Naive thymus-derived CD4-positive, alpha-beta T cell (primary cell): ENCODE measurements around the gene CLASRP. TPM values are rescaled to one million over a fixed set of nuclear protein-coding genes. Genes with fewer than 3 reads are reported as not detected.

ENCODE experiments used
- ATAC-seq: fragments of 150-1000 bp; cut with Tn5 transposase; 2 replicates; pipeline ENCODE4 v1.10.0; 2021; ENCODE audit warnings: mild to moderate bottlenecking, moderate library complexity
- CTCF ChIA-PET: fragments of 350-600 bp; sonication (Branson Sonifier 250); formaldehyde crosslinking; loops from one replicate; lab custom pipeline; 2021; ENCODE audit warnings: antibody characterized with exemption; lab: Charles Lee
- POLR2A ChIA-PET: fragments of 350-600 bp; sonication (Branson Sonifier 250); formaldehyde crosslinking; loops from one replicate; lab custom pipeline; 2021; ENCODE audit warnings: antibody characterized with exemption, inconsistent platforms; lab: Charles Lee
- DNase-seq, 9 donors: peaks; one replicate each; pipeline versions ENCODE4 v3.0.0 to v3.0.0-alpha.2; 2020 to 2022; ENCODE audit warnings: mixed read lengths in 1 of 9
- H3K27ac ChIP-seq: one replicate; pipeline ENCODE4 v1.7.0; 2013; ENCODE audit warnings: mild to moderate bottlenecking, low read depth, low read length, moderate library complexity
- H3K27me3 ChIP-seq, 2 donors: one replicate each; pipeline ENCODE4 v1.7.0; 2013; ENCODE audit warnings: low read length in 2 of 2, mild to moderate bottlenecking in 2 of 2, moderate library complexity in 2 of 2; ENCODE audit not compliant: control insufficient read depth in 2 of 2, insufficient read depth in 2 of 2
- H3K36me3 ChIP-seq, 3 experiments: 1 replicate in 2 of 3; 2 replicates in 1 of 3; pipeline ENCODE4 v1.7.0; 2013; ENCODE audit warnings: low read length in 3 of 3, mild to moderate bottlenecking in 3 of 3, moderate library complexity in 1 of 3; ENCODE audit not compliant: insufficient read depth in 3 of 3, control insufficient read depth in 2 of 3
- H3K4me1 ChIP-seq, 2 donors: one replicate each; pipeline ENCODE4 v1.7.0; 2013; ENCODE audit warnings: low read length in 2 of 2, mild to moderate bottlenecking in 2 of 2, moderate library complexity in 1 of 2; ENCODE audit not compliant: control insufficient read depth in 2 of 2, insufficient read depth in 2 of 2
- H3K4me3 ChIP-seq: 2 replicates; pipeline ENCODE4 v1.7.0; 2013; ENCODE audit warnings: mild to moderate bottlenecking, low read length
- H3K9me3 ChIP-seq, 3 experiments: 1 replicate in 2 of 3; 2 replicates in 1 of 3; pipeline ENCODE4 v1.7.0; 2013; ENCODE audit warnings: low read length in 3 of 3; ENCODE audit not compliant: control insufficient read depth in 2 of 3
- H3K27ac Mint-ChIP-seq, 9 donors: one replicate each; pipeline ENCODE4 v1.8.0; 2020 to 2022; ENCODE audit warnings: mixed read lengths in 9 of 9, mild to moderate bottlenecking in 8 of 9, moderate library complexity in 5 of 9, inconsistent platforms in 2 of 9
- H3K27me3 Mint-ChIP-seq, 5 donors: one replicate each; pipeline ENCODE4 v1.8.0; 2021 to 2022; ENCODE audit warnings: mixed read lengths in 5 of 5, mild to moderate bottlenecking in 1 of 5
- H3K36me3 Mint-ChIP-seq, 5 donors: one replicate each; pipeline ENCODE4 v1.8.0; 2020 to 2022; ENCODE audit warnings: mixed read lengths in 5 of 5, mild to moderate bottlenecking in 3 of 5, inconsistent platforms in 1 of 5
- H3K4me1 Mint-ChIP-seq, 7 donors: one replicate each; pipeline ENCODE4 v1.8.0; 2020 to 2022; ENCODE audit warnings: mixed read lengths in 7 of 7, mild to moderate bottlenecking in 3 of 7, inconsistent platforms in 1 of 7
- H3K4me3 Mint-ChIP-seq, 10 donors: one replicate each; pipeline ENCODE4 v1.8.0; 2020 to 2022; ENCODE audit warnings: mild to moderate bottlenecking in 10 of 10, mixed read lengths in 10 of 10, moderate library complexity in 6 of 10, inconsistent platforms in 2 of 10
- H3K9me3 Mint-ChIP-seq, 11 donors: one replicate each; pipeline ENCODE4 v1.8.0; 2020 to 2022; ENCODE audit warnings: mixed read lengths in 11 of 11, mild to moderate bottlenecking in 4 of 11, inconsistent platforms in 1 of 11, moderate library complexity in 1 of 11
- intact Hi-C, 2 donors: fragments of 100-400 bp; cut with micrococcal nuclease; formaldehyde crosslinking; loops; one replicate each; pipeline ENCODE4 v1.15.1; 2023
- polyA plus RNA-seq, 2 donors: library from polyadenylated mRNA; unstranded; fragments of 300-500 nt; fragmentation: Illumina TruSeq; gene quantifications; one replicate each; pipeline ENCODE4 v1.2.3, GENCODE V29; 2021
- total RNA-seq, 6 experiments: library from RNA in 5 of 6; stranded (reverse) in 5 of 6; gene quantifications; 1 replicate in 5 of 6; 2 replicates in 1 of 6; pipeline ENCODE4 v1.2.3 and lab custom pipeline; 2021 to 2026

Gene CLASRP
- total and polyA plus RNA-seq, 7 experiments from 2014 or later: 3.6 to 185 (median 152) TPM

DNA sequence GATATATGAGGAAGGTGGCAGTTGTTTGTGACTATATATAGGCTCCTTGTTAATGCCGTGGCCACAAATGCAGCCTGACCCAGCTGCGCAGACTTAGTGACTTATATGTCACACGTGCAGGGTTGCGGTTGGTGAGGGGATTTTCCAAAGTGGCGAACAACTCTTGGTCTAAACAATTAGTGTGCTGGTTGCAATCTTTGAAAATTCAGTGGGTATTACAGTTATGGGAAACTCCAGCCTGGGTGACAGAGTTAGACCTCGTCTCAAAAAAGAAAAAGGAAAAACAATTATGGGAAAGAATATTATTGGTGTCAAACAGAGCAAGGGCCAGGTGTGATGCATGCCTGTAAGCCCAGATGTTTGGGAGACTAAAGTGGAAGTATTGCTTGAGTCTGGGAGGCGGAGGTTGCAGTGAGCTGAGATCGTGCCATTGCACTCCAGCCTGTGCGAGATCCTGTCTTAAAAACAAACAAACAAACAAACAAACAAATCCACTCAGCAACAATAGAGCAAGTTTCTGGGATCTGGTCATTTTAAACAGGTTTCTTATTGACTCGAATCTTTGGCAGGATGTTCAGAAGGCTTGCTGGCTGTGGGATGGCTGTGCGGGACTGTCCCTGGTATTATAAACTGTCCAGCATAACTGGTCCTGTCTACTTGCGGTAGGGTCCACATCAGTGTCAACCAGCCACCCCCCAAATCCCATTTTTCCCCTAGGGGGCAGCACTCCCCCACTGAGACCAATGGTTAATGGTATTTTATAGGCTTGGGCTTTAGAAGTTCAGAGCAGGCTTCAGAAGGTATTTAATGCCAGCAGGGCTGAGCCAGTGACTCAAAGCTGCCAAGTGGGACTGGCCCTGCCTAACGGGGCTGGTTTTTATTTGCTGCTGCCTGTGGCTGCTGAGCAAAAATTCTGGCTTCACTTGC, 22.2 kb upstream of the CLASRP start:
- intact Hi-C loops: loop anchor here (1.0 to 5.0 kb wide), 5 partner anchors 30 to 232 kb away; partner anchors contain the start of genes BLOC1S3 (in 1 of the 2) and TRAPPC6A (in 1 of the 2)
- peak; percentile 81 for ATAC-seq
- peaks cover 0 to 9% (median 0%) of the 10 kb centered on the region in 7 donors for H3K4me1 Mint-ChIP-seq
- peak overlapping the region in 1 of 10 donors; percentile 25 for H3K4me3 Mint-ChIP-seq
- Histone ChIP-seq H3K4me1 (peaks cover 0 to 11% of the 10 kb centered on the region in 2 donors), H3K9me3 (no peaks in the 10 kb centered on the region), H3K27me3 (no peaks in the 10 kb centered on the region), H3K27ac (peak overlapping the region; percentile 40), H3K4me3 (peak overlapping the region; percentile 4), H3K36me3 (peaks cover 0 to 19% (median 0%) of the 10 kb centered on the region in 3 experiments)
- CTCF ChIA-PET: no interaction called here
- POLR2A ChIA-PET: no interaction called here
- no peaks in the 10 kb centered on the region for H3K9me3 Mint-ChIP-seq
- H3K27ac Mint-ChIP-seq: peak overlapping the region; percentile 23 to 89 (median 54)
- H3K27me3 Mint-ChIP-seq: no peaks in the 10 kb centered on the region
- peak; percentile 28 to 75 (median 61) for DNase-seq
- peaks cover 4 to 15% (median 4%) of the 10 kb centered on the region in 5 donors for H3K36me3 Mint-ChIP-seq

DNA sequence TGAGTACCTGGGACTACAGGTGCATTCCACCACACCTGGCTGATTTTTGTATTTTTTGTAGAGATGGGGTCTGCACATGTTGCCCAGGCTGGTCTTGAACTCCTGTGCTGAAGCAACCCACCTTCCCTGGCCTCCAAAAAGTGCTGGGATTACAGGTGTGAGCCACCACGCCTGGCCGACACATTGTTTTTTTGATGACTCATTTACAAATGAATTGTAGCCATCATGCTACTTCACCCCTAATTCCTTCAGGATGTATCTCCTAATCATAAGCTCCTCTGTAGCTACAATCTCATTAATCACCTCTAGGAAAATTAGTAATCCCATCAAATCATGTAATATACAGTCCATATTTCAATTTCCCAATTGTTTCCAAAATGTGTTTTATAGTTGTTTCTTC, 19.7 kb upstream of the CLASRP start:
- H3K27me3 Mint-ChIP-seq: no peaks in the 10 kb centered on the region
- peak overlapping the region in 1 of 9 donors; percentile 60 for H3K27ac Mint-ChIP-seq
- peaks cover 0 to 9% (median 0%) of the 10 kb centered on the region in 7 donors for H3K4me1 Mint-ChIP-seq
- DNase-seq (no peak), ATAC-seq (no peak)
- H3K4me3 Mint-ChIP-seq: no peak overlapping the region
- Histone ChIP-seq H3K4me1 (peaks cover 0 to 11% of the 10 kb centered on the region in 2 donors), H3K36me3 (peaks cover 0 to 17% (median 0%) of the 10 kb centered on the region in 3 experiments), H3K27ac (no peak overlapping the region), H3K9me3 (no peaks in the 10 kb centered on the region), H3K27me3 (no peaks in the 10 kb centered on the region), H3K4me3 (no peak overlapping the region)
- ChIA-PET CTCF (interaction anchor here (0.6 to 1.3 kb wide), 3 partner anchors 67 to 348 kb away, joined by 3 to 9 read pairs (median 3); no protein-coding TSS in a partner anchor), POLR2A (interaction anchor here (0.6 kb wide), 1 partner anchor 24 kb away, joined by 4 read pairs; no protein-coding TSS in a partner anchor)
- peaks cover 4 to 14% (median 4%) of the 10 kb centered on the region in 5 donors for H3K36me3 Mint-ChIP-seq
- intact Hi-C loops: loop anchor here in 1 of 2 donors (5.0 kb wide), 1 partner anchor 158 kb away; the partner anchor contains the start of genes BLOC1S3 and TRAPPC6A
- no peaks in the 10 kb centered on the region for H3K9me3 Mint-ChIP-seq

DNA sequence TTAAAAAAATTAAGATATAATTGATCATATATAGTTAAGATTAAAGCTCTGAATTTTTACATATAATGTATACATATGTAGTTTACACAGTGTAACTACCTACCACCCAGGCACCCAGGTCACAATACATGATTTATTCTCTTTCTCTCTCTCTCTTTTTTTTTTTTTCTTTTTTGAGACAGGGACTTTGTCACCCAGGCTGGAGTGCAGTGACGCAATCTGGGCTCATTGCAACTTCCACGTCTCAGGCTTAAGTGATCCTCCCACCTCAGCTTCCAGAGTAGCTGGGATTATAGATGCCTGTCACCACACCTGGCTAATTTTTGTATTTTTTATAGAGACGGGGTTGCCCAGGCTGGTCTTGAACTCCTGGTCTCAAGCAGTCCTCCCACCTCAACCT, 18.8 kb upstream of the CLASRP start:
- Histone ChIP-seq H3K4me3 (no peak overlapping the region), H3K9me3 (no peaks in the 10 kb centered on the region), H3K27ac (no peak overlapping the region), H3K27me3 (no peaks in the 10 kb centered on the region), H3K36me3 (peaks cover 0 to 15% (median 0%) of the 10 kb centered on the region in 3 experiments), H3K4me1 (peaks cover 0 to 11% of the 10 kb centered on the region in 2 donors)
- intact Hi-C loops: no loop called here
- peaks cover 4 to 16% (median 4%) of the 10 kb centered on the region in 5 donors for H3K36me3 Mint-ChIP-seq
- ChIA-PET POLR2A (no interaction called here), CTCF (interaction anchor here (0.6 to 1.3 kb wide), 2 partner anchors 21 to 167 kb away, joined by 3 read pairs; no protein-coding TSS in a partner anchor)
- H3K4me3 Mint-ChIP-seq: no peak overlapping the region
- ATAC-seq (no peak), DNase-seq (no peak)
- no peaks in the 10 kb centered on the region for H3K27me3 Mint-ChIP-seq
- H3K4me1 Mint-ChIP-seq: peaks cover 0 to 9% (median 0%) of the 10 kb centered on the region in 7 donors
- no peak overlapping the region for H3K27ac Mint-ChIP-seq
- no peaks in the 10 kb centered on the region for H3K9me3 Mint-ChIP-seq

DNA sequence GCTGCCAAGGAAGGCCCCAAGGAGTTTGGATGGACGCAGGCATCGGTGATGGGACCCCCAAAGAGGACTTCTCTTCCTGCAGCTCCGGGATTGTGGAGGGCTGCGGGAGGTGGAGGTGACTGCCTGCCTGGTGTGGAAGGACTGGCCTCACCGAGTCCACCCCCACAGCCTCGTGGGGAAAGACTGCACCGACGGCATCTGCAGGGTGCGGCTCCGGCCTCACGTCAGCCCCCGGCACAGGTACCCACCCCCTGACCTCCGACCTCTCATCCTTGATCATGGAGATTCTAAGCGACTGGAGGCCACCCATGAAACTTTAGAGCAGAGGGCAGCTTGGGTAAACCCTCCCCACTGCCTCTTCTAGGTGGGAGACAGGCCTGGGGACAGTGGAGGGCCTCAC, 16.9 kb upstream of the CLASRP start:
- ATAC-seq: peak; percentile 19
- Histone ChIP-seq H3K27me3 (no peaks in the 10 kb centered on the region), H3K36me3 (peaks cover 0 to 21% (median 0%) of the 10 kb centered on the region in 3 experiments), H3K9me3 (no peaks in the 10 kb centered on the region), H3K4me3 (no peak overlapping the region), H3K4me1 (peaks cover 0 to 4% of the 10 kb centered on the region in 2 donors), H3K27ac (no peak overlapping the region)
- no peak for DNase-seq
- peak overlapping the region in 2 of 9 donors; percentile 25 to 45 for H3K27ac Mint-ChIP-seq
- intact Hi-C loops: no loop called here
- H3K4me3 Mint-ChIP-seq: no peak overlapping the region
- H3K27me3 Mint-ChIP-seq: no peaks in the 10 kb centered on the region
- H3K36me3 Mint-ChIP-seq: peaks cover 4 to 16% (median 8%) of the 10 kb centered on the region in 5 donors
- ChIA-PET POLR2A (no interaction called here), CTCF (no interaction called here)
- H3K9me3 Mint-ChIP-seq: no peaks in the 10 kb centered on the region
- H3K4me1 Mint-ChIP-seq: peaks cover 0 to 2% (median 0%) of the 10 kb centered on the region in 7 donors

DNA sequence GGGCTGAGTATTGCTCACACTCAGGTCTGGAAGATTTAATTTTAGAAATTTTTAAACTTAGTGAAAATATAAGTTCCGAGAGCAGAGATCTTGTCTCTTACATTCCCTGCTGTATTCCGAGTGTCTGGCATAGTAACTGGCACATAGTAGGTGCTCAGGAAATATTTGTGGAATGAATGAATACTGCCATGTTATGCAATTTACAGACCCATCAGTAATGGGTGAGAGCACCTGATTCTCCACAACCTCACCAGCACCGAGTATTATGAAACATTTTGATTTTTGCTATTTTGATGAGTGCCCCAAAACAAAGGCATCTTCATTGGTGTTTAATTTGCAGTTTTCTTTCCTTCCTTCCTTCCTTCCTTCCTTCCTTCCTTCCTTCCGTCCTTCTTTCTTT, 15.8 kb upstream of the CLASRP start:
- H3K4me3 ChIP-seq: no peak overlapping the region
- peak overlapping the region in 2 of 9 donors; percentile 42 to 48 for H3K27ac Mint-ChIP-seq
- CTCF ChIA-PET: no interaction called here

DNA sequence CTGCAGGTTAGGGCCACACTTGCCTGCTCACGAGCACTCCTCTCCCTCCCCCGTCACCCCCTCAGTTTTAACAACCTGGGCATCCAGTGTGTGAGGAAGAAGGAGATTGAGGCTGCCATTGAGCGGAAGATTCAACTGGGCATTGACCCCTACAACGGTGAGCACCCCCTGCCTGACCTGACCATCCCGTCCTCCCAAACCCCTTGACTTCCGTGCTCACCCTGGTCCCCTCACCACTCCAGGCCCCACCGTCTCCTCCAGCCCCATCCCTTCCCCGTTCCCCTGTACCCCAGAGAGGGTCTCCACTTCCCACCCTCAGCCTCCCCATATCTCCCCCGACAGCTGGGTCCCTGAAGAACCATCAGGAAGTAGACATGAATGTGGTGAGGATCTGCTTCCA, 13.6 kb upstream of the CLASRP start:
- Mint-ChIP-seq H3K4me1 (no peaks in the 10 kb centered on the region), H3K9me3 (no peaks in the 10 kb centered on the region), H3K27ac (no peak overlapping the region), H3K27me3 (no peaks in the 10 kb centered on the region), H3K36me3 (peaks cover 0 to 22% (median 8%) of the 10 kb centered on the region in 5 donors), H3K4me3 (no peak overlapping the region)
- DNase-seq: no peak
- Histone ChIP-seq H3K36me3 (peaks cover 0 to 42% (median 5%) of the 10 kb centered on the region in 3 experiments), H3K27ac (no peak overlapping the region), H3K9me3 (no peaks in the 10 kb centered on the region), H3K4me3 (no peak overlapping the region), H3K4me1 (no peaks in the 10 kb centered on the region), H3K27me3 (no peaks in the 10 kb centered on the region)
- intact Hi-C loops: no loop called here
- ChIA-PET CTCF (interaction anchor here (1.2 kb wide), 1 partner anchor 34 kb away, joined by 3 read pairs; no protein-coding TSS in a partner anchor), POLR2A (interaction anchor here (1.0 kb wide), 1 partner anchor 22 kb away, joined by 3 read pairs; no protein-coding TSS in a partner anchor)
- ATAC-seq: no peak

More for the DNA sequence above, 15.8 kb upstream of the CLASRP start:
- intact Hi-C loops: no loop called here
- no peaks in the 10 kb centered on the region for H3K4me1 Mint-ChIP-seq
- H3K4me3 Mint-ChIP-seq: no peak overlapping the region
- no peaks in the 10 kb centered on the region for H3K27me3 ChIP-seq
- no peaks in the 10 kb centered on the region for H3K9me3 Mint-ChIP-seq
- peaks cover 4 to 21% (median 12%) of the 10 kb centered on the region in 5 donors for H3K36me3 Mint-ChIP-seq
- no peaks in the 10 kb centered on the region for H3K9me3 ChIP-seq
- H3K27me3 Mint-ChIP-seq: no peaks in the 10 kb centered on the region
- DNase-seq (no peak), ATAC-seq (no peak)
- H3K4me1 ChIP-seq: no peaks in the 10 kb centered on the region
- H3K36me3 ChIP-seq: peaks cover 0 to 29% (median 0%) of the 10 kb centered on the region in 3 experiments
- no peak overlapping the region for H3K27ac ChIP-seq
- POLR2A ChIA-PET: no interaction called here
